Measurements from ENCODE around the gene CTTN.
"Not testable (repeated sequence)": the region's sequence is repeated elsewhere in the genome, so short reads cannot be mapped to it uniquely, and the experiment has no call there.

CTTN gene

GRCh38 chr11:70429724-70430521 lies 31.6 kb downstream of the CTTN start:
- no peak for DNase-seq

- DNase-seq: no peak
These were observed 32.6 kb downstream of the CTTN start for GRCh38 chr11:70430671-70431574.

- DNase-seq: no peak
These were observed 33.3 kb downstream of the CTTN start for GRCh38 chr11:70431611-70432010.

- no peak for DNase-seq
These were observed 33.7 kb downstream of the CTTN start for GRCh38 chr11:70432065-70432464.

GRCh38 chr11:70432580-70432979 lies 34.3 kb downstream of the CTTN start:
- no peak for DNase-seq

- DNase-seq: no peak
These were observed 34.7 kb downstream of the CTTN start for GRCh38 chr11:70433038-70433437.

- DNase-seq: no peak
These were observed 35.2 kb downstream of the CTTN start for GRCh38 chr11:70433526-70433925.

GRCh38 chr11:70433966-70434812 lies 35.9 kb downstream of the CTTN start:
- DNase-seq: no peak

- no peak for DNase-seq
These were observed 36.5 kb downstream of the CTTN start for GRCh38 chr11:70434813-70435278.

GRCh38 chr11:70435361-70435760 lies 37.0 kb downstream of the CTTN start:
- DNase-seq: no peak

GRCh38 chr11:70435765-70436500 lies 37.6 kb downstream of the CTTN start:
- no peak for DNase-seq

GRCh38 chr11:70436501-70436860 lies 38.2 kb downstream of the CTTN start:
- no peak for DNase-seq

GRCh38 chr11:70437111-70437784 lies 38.9 kb downstream of the CTTN start:
- DNase-seq: no peak

GRCh38 chr11:70440206-70440605 lies 41.9 kb downstream of the CTTN start:
- no peak for DNase-seq

GRCh38 chr11:70443773-70444030 lies 45.4 kb downstream of the CTTN start:
- DNase-seq: no peak

GRCh38 chr11:70445091-70445490 lies 46.8 kb downstream of the CTTN start:
- DNase-seq: no peak

- DNase-seq: no peak
These were observed 47.3 kb downstream of the CTTN start for GRCh38 chr11:70445605-70446004.

GRCh38 chr11:70448983-70449567 lies 50.7 kb downstream of the CTTN start:
- DNase-seq: no peak

GRCh38 chr11:70454197-70454767 lies 56.0 kb downstream of the CTTN start:
- DNase-seq: no peak

GRCh38 chr11:70454811-70455210 lies 56.5 kb downstream of the CTTN start:
- not testable (repeated sequence) for DNase-seq

- no peak for DNase-seq
These were observed 57.0 kb downstream of the CTTN start for GRCh38 chr11:70455354-70455753.

All from NCI-H1694 (cell line).